OCI-LY1 (cell line): ENCODE data around the gene MYO1E.

Experiments used
- H2AFZ ChIP-seq: fragments of 200-600 bp; sonication (generic), shearing (Covaris generic); 2 replicates; pipeline ENCODE4 v1.6.0; 2014; ENCODE audit warnings: antibody characterized with exemption, mild to moderate bottlenecking, low read length
- H3F3A ChIP-seq: fragments of 200-600 bp; sonication (generic), shearing (Covaris generic); 2 replicates; pipeline ENCODE4 v1.6.0; 2014; ENCODE audit warnings: mild to moderate bottlenecking, antibody characterized with exemption, low read length, moderate library complexity; ENCODE audit not compliant: insufficient read depth
- H3K27ac ChIP-seq: fragments of 200-600 bp; sonication (generic); 2 replicates; pipeline ENCODE4 v1.5.1; 2014; ENCODE audit warnings: low read length, mixed run types, mild to moderate bottlenecking, low read depth; ENCODE audit not compliant: poor library complexity, severe bottlenecking
- H3K27me3 ChIP-seq: fragments of 200-600 bp; sonication (generic); 2 replicates; pipeline ENCODE4 v1.6.0; 2014; ENCODE audit warnings: antibody characterized with exemption, mild to moderate bottlenecking, low read length, moderate library complexity; ENCODE audit not compliant: insufficient read depth
- H3K36me3 ChIP-seq: fragments of 200-600 bp; sonication (generic); 2 replicates; pipeline ENCODE4 v1.6.1; 2014; ENCODE audit warnings: mild to moderate bottlenecking, antibody characterized with exemption, low read length, moderate library complexity, mixed read lengths; ENCODE audit not compliant: insufficient read depth
- H3K4me1 ChIP-seq: fragments of 200-600 bp; sonication (generic); 2 replicates; pipeline ENCODE4 v1.5.1; 2014; ENCODE audit warnings: mild to moderate bottlenecking, low read length, moderate library complexity; ENCODE audit not compliant: insufficient read depth, severe bottlenecking
- H3K4me2 ChIP-seq: fragments of 200-600 bp; sonication (generic), shearing (Covaris generic); 2 replicates; pipeline ENCODE4 v1.6.1; 2014; ENCODE audit warnings: low read length
- H3K4me3 ChIP-seq: fragments of 200-600 bp; sonication (generic); 2 replicates; pipeline ENCODE4 v1.5.1; 2014; ENCODE audit warnings: low read length, low read depth, mild to moderate bottlenecking, mixed read lengths; ENCODE audit not compliant: poor library complexity, severe bottlenecking
- H3K79me2 ChIP-seq: fragments of 200-600 bp; shearing (Covaris generic); 2 replicates; pipeline ENCODE4 v1.6.1; 2016; ENCODE audit warnings: mixed run types, low read length, mixed read lengths; ENCODE audit not compliant: insufficient read depth
- H3K9ac ChIP-seq: fragments of 200-600 bp; sonication (generic), shearing (Covaris generic); 2 replicates; pipeline ENCODE4 v1.6.1; 2014; ENCODE audit warnings: mild to moderate bottlenecking, low read length, mixed read lengths
- H3K9me2 ChIP-seq: fragments of 200-600 bp; sonication (generic), shearing (Covaris generic); 2 replicates; pipeline ENCODE4 v1.6.1; 2014; ENCODE audit warnings: low read depth, mild to moderate bottlenecking, low read length, mixed read lengths
- H3K9me3 ChIP-seq: fragments of 200-600 bp; shearing (Covaris generic); 2 replicates; pipeline ENCODE4 v1.6.1; 2014; ENCODE audit warnings: low read length, mixed read lengths
- H4K20me1 ChIP-seq: fragments of 200-600 bp; sonication (generic), shearing (Covaris generic); 2 replicates; pipeline ENCODE4 v1.6.0; 2016; ENCODE audit warnings: mild to moderate bottlenecking, low read length; ENCODE audit not compliant: insufficient read depth
- EZH2 ChIP-seq: fragments of 200-600 bp; sonication (generic), shearing (Covaris generic); IDR thresholded peaks from 2 replicates; pipeline ENCODE4 v1.8.0; 2017; ENCODE audit warnings: borderline replicate concordance, mixed run types, mild to moderate bottlenecking, antibody characterized with exemption, low read length, moderate library complexity, mixed read lengths
- TF ChIP-seq, protein P1 (sequence below): fragments of 200-600 bp; sonication (generic), shearing (Covaris generic); IDR thresholded peaks from 2 replicates; pipeline ENCODE4 v1.5.1; 2017; ENCODE audit warnings: mild to moderate bottlenecking, antibody characterized with exemption, low read length, moderate library complexity, mixed read lengths

MYO1E gene

GRCh38 chr15:59232476-59232875 lies 140.2 kb downstream of the MYO1E start:
- H4K20me1 ChIP-seq = no peaks in the 10 kb centered on the region
- no peak overlapping the region for H3K9ac ChIP-seq
- H3K79me2 ChIP-seq = no peaks in the 10 kb centered on the region
- H3K27me3 ChIP-seq = no peaks in the 10 kb centered on the region
- H3K36me3 ChIP-seq = peaks cover 59% of the 10 kb centered on the region
- no peak overlapping the region for H3K27ac ChIP-seq
- H3K4me3 ChIP-seq = no peak overlapping the region
- H3K4me1 ChIP-seq = peaks cover 9% of the 10 kb centered on the region
- H2AFZ ChIP-seq = no peak overlapping the region
- H3F3A ChIP-seq = no peaks in the 10 kb centered on the region; the same call in 1 of the 2 replicates
- no peak for TF ChIP-seq EZH2
- TF ChIP-seq, protein P1, sequence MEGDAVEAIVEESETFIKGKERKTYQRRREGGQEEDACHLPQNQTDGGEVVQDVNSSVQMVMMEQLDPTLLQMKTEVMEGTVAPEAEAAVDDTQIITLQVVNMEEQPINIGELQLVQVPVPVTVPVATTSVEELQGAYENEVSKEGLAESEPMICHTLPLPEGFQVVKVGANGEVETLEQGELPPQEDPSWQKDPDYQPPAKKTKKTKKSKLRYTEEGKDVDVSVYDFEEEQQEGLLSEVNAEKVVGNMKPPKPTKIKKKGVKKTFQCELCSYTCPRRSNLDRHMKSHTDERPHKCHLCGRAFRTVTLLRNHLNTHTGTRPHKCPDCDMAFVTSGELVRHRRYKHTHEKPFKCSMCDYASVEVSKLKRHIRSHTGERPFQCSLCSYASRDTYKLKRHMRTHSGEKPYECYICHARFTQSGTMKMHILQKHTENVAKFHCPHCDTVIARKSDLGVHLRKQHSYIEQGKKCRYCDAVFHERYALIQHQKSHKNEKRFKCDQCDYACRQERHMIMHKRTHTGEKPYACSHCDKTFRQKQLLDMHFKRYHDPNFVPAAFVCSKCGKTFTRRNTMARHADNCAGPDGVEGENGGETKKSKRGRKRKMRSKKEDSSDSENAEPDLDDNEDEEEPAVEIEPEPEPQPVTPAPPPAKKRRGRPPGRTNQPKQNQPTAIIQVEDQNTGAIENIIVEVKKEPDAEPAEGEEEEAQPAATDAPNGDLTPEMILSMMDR = no peak
- no peaks in the 10 kb centered on the region for H3K9me3 ChIP-seq
- H3K4me2 ChIP-seq = no peak overlapping the region
- no peaks in the 10 kb centered on the region for H3K9me2 ChIP-seq

DNA sequence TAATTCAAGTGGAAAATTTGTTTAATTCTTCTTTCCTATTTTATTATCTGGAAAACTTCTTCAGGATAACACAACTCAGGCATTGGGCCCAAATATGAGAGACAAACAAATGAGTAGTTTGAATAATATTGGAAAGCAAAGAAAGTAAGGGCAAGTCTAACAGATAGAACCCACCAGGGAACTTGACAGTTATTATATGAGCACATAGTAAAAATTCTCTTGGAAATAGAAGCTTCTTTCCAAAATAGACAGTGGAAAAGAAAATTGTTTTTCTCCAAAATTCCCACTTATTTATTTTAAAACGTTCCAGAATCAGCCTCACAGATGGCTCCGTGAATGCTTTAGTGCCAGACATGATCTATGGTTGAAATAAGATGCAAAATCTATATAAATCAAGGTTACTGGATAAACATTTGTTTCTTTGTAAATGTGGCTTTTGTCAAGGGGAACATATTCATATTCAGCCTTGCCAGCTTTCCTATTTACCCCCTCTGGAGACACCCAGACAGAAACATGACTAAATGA lies 142.1 kb downstream of the MYO1E start:
- Histone ChIP-seq H3K4me3 (no peak overlapping the region), H3F3A (no peaks in the 10 kb centered on the region; the same call in 1 of the 2 replicates), H3K36me3 (peaks cover 56% of the 10 kb centered on the region), H3K4me1 (no peaks in the 10 kb centered on the region), H2AFZ (no peak overlapping the region), H3K4me2 (no peak overlapping the region), H3K9ac (no peak overlapping the region), H3K27ac (no peak overlapping the region), H3K9me2 (no peaks in the 10 kb centered on the region), H4K20me1 (no peaks in the 10 kb centered on the region), H3K27me3 (no peaks in the 10 kb centered on the region), H3K9me3 (no peaks in the 10 kb centered on the region), H3K79me2 (no peaks in the 10 kb centered on the region)
- TF ChIP-seq EZH2 = no peak
- TF ChIP-seq, protein P1 = no peak

- Histone ChIP-seq H3K9me2 (no peaks in the 10 kb centered on the region), H3K4me1 (no peaks in the 10 kb centered on the region), H3K9ac (no peak overlapping the region), H3F3A (no peaks in the 10 kb centered on the region; the same call in 1 of the 2 replicates), H2AFZ (no peak overlapping the region), H3K27me3 (no peaks in the 10 kb centered on the region), H3K27ac (no peak overlapping the region), H3K9me3 (no peaks in the 10 kb centered on the region), H3K4me2 (no peak overlapping the region), H3K36me3 (peaks cover 65% of the 10 kb centered on the region), H3K4me3 (no peak overlapping the region), H4K20me1 (no peaks in the 10 kb centered on the region), H3K79me2 (no peaks in the 10 kb centered on the region)
- TF ChIP-seq EZH2 = no peak
- TF ChIP-seq, protein P1 = no peak
These were observed 143.2 kb downstream of the MYO1E start for GRCh38 chr15:59229453-59229852.
